CD4-positive, alpha-beta T cell treated with Interleukin-1 beta for 1 hour (primary cell): ENCODE measurements around the gene WDR4.
"Not testable (repeated sequence)": the region's sequence is repeated elsewhere in the genome, so short reads cannot be mapped to it uniquely, and the experiment has no call there.

ENCODE experiments used
- DNase-seq, 2 donors: peaks; one replicate each; pipeline ENCODE4 v3.0.0-alpha.2; 2020 to 2022

The WDR4 gene

DNA sequence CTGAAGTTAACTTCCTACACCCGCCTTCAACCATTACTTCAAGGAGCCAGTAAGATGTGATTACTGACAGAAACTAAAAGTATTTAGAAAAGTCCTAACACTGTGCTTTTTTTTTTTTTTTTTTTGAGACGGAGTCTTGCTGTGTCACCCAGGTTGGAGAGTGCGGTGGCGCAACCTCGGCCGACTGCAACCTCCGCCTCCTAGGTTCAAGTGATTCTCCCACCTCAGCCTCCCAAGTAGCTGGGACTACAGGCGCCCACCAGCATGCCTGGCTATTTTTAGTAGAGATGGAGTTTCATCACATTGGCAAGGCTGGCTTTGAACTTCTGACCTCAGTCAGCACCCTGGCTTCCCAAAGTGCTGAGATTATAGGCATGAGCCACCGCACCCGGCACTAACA lies 3.5 kb downstream of the WDR4 start:
- DNase-seq = not testable (repeated sequence)

DNA sequence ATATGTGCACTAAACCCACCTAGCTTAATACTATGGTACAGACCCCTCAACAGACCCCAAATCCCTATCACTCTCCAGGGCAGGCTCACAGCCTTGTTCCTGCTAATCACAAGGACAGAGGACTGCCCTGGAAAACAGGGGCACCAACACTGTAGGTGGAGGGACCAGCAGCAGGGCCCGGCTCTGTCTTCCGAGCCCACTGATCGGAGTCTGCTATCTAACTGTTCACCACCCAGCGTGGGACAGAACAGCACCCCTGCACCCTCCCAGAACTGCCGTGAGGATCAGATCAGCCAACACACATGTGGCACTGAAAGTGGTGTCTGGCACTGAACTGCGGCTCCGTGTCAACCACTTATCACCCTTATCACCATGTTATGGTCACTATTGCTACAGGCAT lies 6.2 kb downstream of the WDR4 start:
- no peak for DNase-seq

- DNase-seq = no peak
These were observed 11.1 kb downstream of the WDR4 start for GRCh38 chr21:42868196-42868595.

DNA sequence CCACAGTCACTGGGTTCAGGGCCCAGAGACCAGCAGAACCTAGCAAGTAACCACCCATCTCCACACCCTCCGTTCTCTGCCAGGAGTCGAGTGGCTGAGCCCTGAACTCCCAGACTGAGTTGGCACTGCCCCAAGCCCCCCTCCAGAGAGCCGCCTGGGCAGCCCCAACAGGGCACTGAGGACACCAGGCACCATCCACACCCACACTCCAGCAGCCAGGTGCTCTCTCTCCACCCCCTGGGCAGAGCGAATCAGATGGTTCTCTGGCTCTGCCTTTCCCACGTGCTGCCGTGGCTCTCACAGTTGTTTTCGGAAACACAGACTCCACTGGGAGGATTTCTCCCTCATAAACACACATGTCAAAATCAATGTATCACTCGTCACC lies 13.6 kb downstream of the WDR4 start:
- no peak for DNase-seq

- DNase-seq = no peak
These were observed 14.2 kb downstream of the WDR4 start for GRCh38 chr21:42864815-42865775.

DNA sequence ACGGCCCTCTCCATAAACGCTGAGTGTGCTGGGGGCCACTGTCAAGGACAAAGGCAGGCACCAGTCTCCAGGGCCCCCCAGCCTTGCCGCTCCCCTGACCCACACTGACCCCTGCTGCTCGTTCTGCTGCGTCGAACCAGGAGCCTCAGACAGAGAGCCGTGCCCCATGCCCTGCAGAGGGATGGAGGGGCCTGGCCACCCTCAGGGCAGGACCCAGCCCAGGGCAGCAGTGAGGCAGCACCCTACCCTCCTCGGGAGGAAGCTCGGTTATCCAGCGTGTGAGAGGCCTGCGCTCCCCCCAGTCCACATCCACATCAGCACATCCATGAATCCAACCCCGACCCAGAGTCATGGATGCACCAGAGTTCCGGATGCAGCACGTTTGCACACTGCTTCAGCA lies 15.1 kb downstream of the WDR4 start:
- DNase-seq = no peak

DNA sequence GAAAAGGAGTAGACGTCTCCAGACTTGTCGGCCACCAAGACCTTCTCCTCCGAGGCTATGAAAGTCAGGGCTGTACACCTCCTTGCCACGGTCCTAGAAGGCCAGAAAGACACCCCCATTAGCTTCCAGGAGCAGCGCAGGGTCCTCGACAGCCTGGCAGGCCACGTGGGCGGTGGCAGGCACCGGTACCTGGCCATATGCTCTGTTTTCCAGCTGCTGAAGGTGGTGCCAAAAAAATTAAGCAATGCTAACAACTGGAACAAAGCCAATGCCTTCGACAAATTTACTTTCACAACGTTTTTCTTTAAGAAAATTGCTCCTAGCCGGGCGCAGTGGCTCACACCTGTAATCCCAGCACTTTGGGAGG lies 15.9 kb downstream of the WDR4 start:
- DNase-seq = no peak

GRCh38 chr21:42862774-42863503 lies 16.4 kb downstream of the WDR4 start:
- DNase-seq = no peak

DNA sequence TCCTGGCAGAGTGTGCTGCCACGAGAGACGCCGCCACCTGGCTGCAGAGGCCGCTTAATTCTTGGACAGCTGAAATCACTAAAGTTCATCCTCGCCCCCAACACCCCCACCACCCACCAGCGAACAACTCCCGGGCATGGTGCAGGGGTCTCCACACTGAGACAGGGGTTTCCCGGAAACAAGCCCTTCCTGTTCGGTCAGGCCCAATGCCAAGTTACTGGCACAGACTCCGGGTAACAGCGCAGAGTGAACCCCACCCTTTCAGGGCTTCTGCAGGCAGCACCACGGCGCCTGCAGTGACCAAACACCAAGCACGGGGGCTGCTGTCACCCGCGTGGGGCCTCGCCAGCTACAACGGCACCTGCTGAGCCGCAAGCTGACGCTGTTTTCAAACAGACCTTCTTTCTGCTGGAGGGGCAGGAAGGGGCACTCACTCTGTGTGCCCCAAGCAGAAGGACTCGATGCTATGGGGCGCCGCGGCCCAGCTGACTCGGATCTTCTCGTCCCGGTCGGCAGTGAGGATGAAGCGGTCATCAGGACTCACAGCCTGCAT lies 17.4 kb downstream of the WDR4 start:
- DNase-seq = no peak

DNA sequence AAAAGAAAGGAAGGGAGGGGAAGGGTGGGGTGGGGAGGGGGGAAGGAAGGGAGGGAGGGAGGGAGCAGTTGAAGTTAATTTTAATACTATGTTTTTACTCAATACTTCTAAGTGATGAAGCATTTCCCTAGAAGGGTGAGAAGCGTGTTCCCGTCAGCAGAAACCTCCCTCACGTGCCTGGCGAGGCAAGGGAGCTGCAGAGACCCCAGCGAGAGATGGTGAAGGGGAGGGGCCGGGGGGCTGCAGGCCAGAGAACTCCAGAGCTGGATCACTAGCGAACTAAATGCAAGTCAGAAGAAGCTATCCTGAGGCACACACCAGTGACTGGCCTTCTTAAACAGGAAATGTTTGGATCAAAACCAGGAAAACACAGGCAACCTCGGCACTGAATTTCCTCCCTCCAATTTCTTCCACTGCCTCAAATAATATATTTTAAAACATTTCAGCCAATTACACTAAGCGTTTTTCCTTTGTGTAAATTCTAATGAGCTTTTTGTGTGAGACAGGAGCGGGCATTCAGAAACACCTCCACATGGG lies 18.0 kb downstream of the WDR4 start:
- DNase-seq = no peak

- DNase-seq = no peak
These were observed 19.0 kb downstream of the WDR4 start for GRCh38 chr21:42860345-42860744.

- DNase-seq = no peak
These were observed 19.5 kb downstream of the WDR4 start for GRCh38 chr21:42859891-42860230.

DNA sequence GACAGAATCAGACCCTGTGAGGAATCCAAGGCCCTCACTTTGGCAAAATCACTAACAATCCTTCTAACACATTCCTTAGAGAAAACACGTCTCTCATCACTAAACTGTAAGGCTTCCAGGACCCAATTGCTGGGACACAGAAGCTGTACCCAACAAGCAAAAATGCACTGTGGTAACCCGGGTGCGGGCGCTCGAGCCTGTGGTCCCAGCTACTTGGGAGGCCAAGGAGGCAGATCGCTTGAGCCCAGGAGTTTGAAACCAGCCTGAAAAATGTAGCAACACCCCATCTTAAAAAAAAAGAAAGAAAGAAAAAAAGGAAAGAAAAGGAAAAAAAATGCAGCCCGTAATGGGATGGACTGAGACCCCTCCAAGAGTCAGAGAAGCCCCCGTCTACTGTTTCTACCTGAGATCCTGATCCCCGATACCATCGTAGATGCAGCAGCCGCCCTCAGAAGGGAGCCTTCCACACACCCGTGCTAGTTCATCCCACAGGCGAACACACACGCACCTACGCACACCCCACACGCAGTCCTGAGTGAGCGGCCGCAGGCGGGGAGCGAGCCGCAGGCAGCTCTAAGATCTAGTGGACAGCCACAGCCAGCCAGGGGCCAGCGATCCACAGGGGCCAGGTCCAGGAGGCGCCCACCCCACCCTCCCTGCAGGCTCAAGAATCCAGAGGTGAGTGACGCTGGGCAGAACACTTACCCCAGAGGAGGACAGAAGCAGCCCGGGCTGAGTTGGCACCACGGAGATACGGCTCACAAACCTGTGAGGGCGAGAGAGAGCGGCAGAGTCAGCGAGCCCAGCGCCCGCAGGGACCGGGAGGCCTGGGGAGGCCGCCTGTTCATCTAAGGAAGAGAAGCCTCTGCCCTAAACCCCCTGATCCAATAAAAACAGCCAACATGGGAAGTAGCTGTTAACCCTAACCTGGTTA lies 20.1 kb downstream of the WDR4 start:
- DNase-seq = no peak

DNA sequence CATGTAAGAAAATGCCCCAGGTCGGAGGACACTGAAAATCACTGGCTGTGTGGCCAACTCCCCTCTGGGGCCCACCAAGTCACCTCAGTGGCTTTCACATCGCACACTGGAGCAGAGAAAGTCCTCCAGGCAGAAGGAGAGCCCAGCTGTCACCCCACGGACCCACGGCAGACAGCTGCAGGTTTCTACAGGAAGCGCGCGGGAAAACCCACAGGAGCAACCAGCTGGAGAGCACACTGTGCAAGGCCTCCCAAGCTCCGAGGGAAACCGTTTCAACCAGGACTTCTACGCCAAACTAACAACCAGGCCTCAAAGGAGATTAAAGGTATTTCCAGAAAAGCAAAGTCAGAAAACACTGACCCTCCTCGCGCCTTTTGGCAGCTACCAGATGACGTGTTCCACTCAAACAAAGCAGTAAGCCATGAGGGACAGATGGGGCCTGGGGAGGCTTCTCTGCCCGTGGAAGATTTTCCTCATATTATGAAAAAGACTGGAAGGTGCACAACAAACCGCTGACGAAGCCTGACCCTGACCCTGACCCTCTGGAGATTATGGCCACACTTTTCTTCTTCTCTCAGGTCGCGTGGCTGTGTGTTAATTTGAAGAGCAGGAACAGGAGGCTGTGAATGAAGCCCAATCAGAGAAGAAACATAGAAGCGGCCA lies 21.0 kb downstream of the WDR4 start:
- no peak for DNase-seq

DNA sequence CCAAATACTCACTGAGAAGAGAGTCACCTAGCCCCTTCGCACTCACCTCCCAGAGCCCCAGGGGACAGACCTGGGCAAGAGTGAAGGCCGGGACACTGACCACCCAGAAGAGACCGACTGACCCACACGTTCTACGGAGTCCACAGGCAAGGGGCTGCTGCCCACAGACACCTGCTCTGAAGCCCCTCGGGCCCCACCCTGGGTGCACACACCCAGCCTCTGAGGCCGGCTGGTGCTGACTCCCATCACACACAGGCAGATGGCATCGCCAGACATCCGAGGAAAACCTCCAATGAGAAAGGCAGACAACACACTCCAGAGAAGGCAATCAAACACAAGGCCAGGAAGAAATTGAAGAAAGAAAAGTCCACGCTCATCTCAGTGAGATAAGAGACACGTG lies 22.1 kb downstream of the WDR4 start:
- no peak for DNase-seq

DNA sequence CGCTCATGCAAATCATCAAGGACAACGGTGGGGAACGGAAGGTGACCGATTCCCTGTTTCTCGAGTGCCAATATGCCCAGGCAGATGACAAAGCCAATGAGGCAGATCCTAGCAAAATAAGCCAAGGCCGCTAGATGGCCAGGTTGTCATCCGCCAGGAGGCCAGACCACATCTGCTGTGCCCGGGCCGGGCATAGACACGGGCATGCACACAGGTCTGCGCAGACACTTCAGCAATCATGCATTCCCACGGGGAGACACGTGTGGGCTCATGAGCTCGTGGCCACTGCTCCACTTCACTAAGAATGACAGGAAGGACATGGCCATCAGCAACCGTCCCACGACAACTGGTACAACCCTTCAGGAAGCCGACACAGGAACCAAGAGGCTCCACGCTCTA lies 23.4 kb downstream of the WDR4 start:
- no peak for DNase-seq

GRCh38 chr21:42855171-42855936 lies 24.0 kb downstream of the WDR4 start:
- no peak for DNase-seq

- DNase-seq = no peak
These were observed 24.9 kb downstream of the WDR4 start for GRCh38 chr21:42854246-42855010.

GRCh38 chr21:42853621-42854020 lies 25.7 kb downstream of the WDR4 start:
- no peak for DNase-seq

GRCh38 chr21:42852925-42853570 lies 26.3 kb downstream of the WDR4 start:
- DNase-seq = no peak
